NCI-H2196 (cell line): ENCODE data around the gene PTPRC.

Source experiments
- DNase-seq: peaks from one replicate; lab custom pipeline; 2025; ENCODE audit not compliant: unreplicated experiment; lab: John Stamatoyannopoulos, UW

The PTPRC gene

GRCh38 chr1:198699167-198700015, 60.6 kb downstream of the PTPRC start:
- DNase-seq, result no peak

GRCh38 chr1:198700016-198700392, 61.2 kb downstream of the PTPRC start:
- no peak for DNase-seq

- no peak for DNase-seq
Measured at GRCh38 chr1:198700396-198700795, 61.6 kb downstream of the PTPRC start.

GRCh38 chr1:198701250-198701649, 62.4 kb downstream of the PTPRC start:
- DNase-seq, result no peak

GRCh38 chr1:198701766-198702539, 63.1 kb downstream of the PTPRC start:
- DNase-seq, result no peak

GRCh38 chr1:198708761-198709525, 70.1 kb downstream of the PTPRC start:
- no peak for DNase-seq

- DNase-seq, result no peak
Measured at GRCh38 chr1:198711837-198712236, 73.0 kb downstream of the PTPRC start.

- no peak for DNase-seq
Measured at GRCh38 chr1:198713081-198713480, 74.2 kb downstream of the PTPRC start.

- no peak for DNase-seq
Measured at GRCh38 chr1:198714271-198714670, 75.4 kb downstream of the PTPRC start.

GRCh38 chr1:198716051-198716450, 77.2 kb downstream of the PTPRC start:
- no peak for DNase-seq

GRCh38 chr1:198717510-198717909, 78.7 kb downstream of the PTPRC start:
- no peak for DNase-seq

- DNase-seq, result no peak
Measured at GRCh38 chr1:198723127-198723526, 84.3 kb downstream of the PTPRC start.

- no peak for DNase-seq
Measured at GRCh38 chr1:198725090-198725489, 86.2 kb downstream of the PTPRC start.

- no peak for DNase-seq
Measured at GRCh38 chr1:198726455-198726854, 87.6 kb downstream of the PTPRC start.

GRCh38 chr1:198729195-198729863, 90.5 kb downstream of the PTPRC start:
- DNase-seq, result no peak

GRCh38 chr1:198730952-198731351, 92.1 kb downstream of the PTPRC start:
- no peak for DNase-seq

- DNase-seq, result no peak
Measured at GRCh38 chr1:198734323-198735008, 95.6 kb downstream of the PTPRC start.

- DNase-seq, result no peak
Measured at GRCh38 chr1:198741744-198742143, 102.9 kb downstream of the PTPRC start.

- no peak for DNase-seq
Measured at GRCh38 chr1:198747127-198747526, 108.3 kb downstream of the PTPRC start.

GRCh38 chr1:198749279-198749678, 110.4 kb downstream of the PTPRC start:
- DNase-seq, result no peak
